HepG2 (cell line): ENCODE measurements around the gene ACER3. TPM values are rescaled to one million over a fixed set of nuclear protein-coding genes. Genes with fewer than 3 reads are reported as not detected.
A peak's percentile ranks its signal among the peaks of the same experiment; 100 is the strongest.

Experiments
- AKAP8 ChIP-seq: sonication (generic); formaldehyde crosslinking; IDR thresholded peaks from 2 replicates; pipeline ENCODE4 v1.5.1; 2020; ENCODE audit warnings: mild to moderate bottlenecking, missing genetic modification reagents
- ARID4A ChIP-seq: sonication (generic); formaldehyde crosslinking; IDR thresholded peaks from 2 replicates; pipeline ENCODE4 v1.5.0; 2020; ENCODE audit warnings: mild to moderate bottlenecking, missing genetic modification reagents, borderline replicate concordance
- HNF1B ChIP-seq: sonication (generic); formaldehyde crosslinking; IDR thresholded peaks from 2 replicates; pipeline ENCODE4 v1.5.1; 2020; ENCODE audit warnings: mild to moderate bottlenecking, moderate library complexity, missing genetic modification reagents
- MTF2 ChIP-seq: sonication (generic); formaldehyde crosslinking; IDR thresholded peaks from 2 replicates; pipeline ENCODE4 v1.5.0; 2020; ENCODE audit warnings: missing genetic modification reagents, borderline replicate concordance
- NCOR1 ChIP-seq: fragments of 200-600 bp; sonication (generic); IDR thresholded peaks from 2 replicates; pipeline ENCODE4 v1.7.0; 2017; ENCODE audit warnings: antibody characterized with exemption, low read length, borderline replicate concordance
- NFAT5 ChIP-seq: sonication (generic); formaldehyde crosslinking; IDR thresholded peaks from 2 replicates; pipeline ENCODE4 v1.4.0; 2020; ENCODE audit warnings: missing genetic modification reagents
- SPEN ChIP-seq: sonication (generic); formaldehyde crosslinking; IDR thresholded peaks from 2 replicates; pipeline ENCODE4 v1.5.1; 2020; ENCODE audit warnings: low read depth, mild to moderate bottlenecking, missing genetic modification reagents
- ZBTB2 ChIP-seq: sonication (generic); formaldehyde crosslinking; IDR thresholded peaks from 2 replicates; pipeline ENCODE4 v1.8.0; 2022; ENCODE audit warnings: low read depth, missing genetic modification reagents
- ZFP90 ChIP-seq: sonication (generic); formaldehyde crosslinking; IDR thresholded peaks from 2 replicates; pipeline ENCODE4 v1.8.0; 2022; ENCODE audit warnings: missing genetic modification reagents, mild to moderate bottlenecking, inconsistent platforms, borderline replicate concordance
- ZNF20 ChIP-seq: sonication (generic); formaldehyde crosslinking; IDR thresholded peaks from 2 replicates; pipeline ENCODE4 v1.4.0; 2020; ENCODE audit warnings: mild to moderate bottlenecking, moderate library complexity, missing genetic modification reagents
- ZNF276 ChIP-seq: sonication (generic); formaldehyde crosslinking; IDR thresholded peaks from 2 replicates; pipeline ENCODE4 v1.4.0; 2020; ENCODE audit warnings: mild to moderate bottlenecking, low read depth, missing genetic modification reagents
- ZNF329 ChIP-seq: sonication (generic); formaldehyde crosslinking; IDR thresholded peaks from 2 replicates; pipeline ENCODE4 v1.9.0; 2021; ENCODE audit warnings: low read depth, mild to moderate bottlenecking, missing genetic modification reagents
- ZNF564 ChIP-seq: sonication (generic); formaldehyde crosslinking; IDR thresholded peaks from 2 replicates; pipeline ENCODE4 v1.8.1; 2023; ENCODE audit warnings: mild to moderate bottlenecking, missing genetic modification reagents
- polyA plus RNA-seq, 8 experiments: library from polyadenylated mRNA; depleted of rRNA in 3 of 8; stranded (reverse) in 7 of 8; unstranded in 1 of 8; fragments of >200 nt; fragmentation: Illumina TruSeq in 4 of 8; extraction: Trizol in 4 of 8; gene quantifications; 2 replicates each; pipeline versions ENCODE4 v1.2.1 to v1.2.3, GENCODE V29; 2011 to 2016; ENCODE audit warnings: low read depth in 4 of 8, missing spikeins in 1 of 8, mixed read lengths in 1 of 8; ENCODE audit not compliant: insufficient read depth in 1 of 8
- total RNA-seq, 5 experiments: library from RNA; depleted of rRNA; stranded (reverse); fragments of >200 nt; fragmentation: Illumina TruSeq; extraction: Trizol; gene quantifications; 2 replicates each; pipeline ENCODE4 v1.2.3, GENCODE V29; 2016; ENCODE audit warnings: low read depth in 1 of 5

The ACER3 gene
- total and polyA plus RNA-seq, 2 of the 13 experiments (the other 11 are each of a cell fraction or from before 2014, with no cell fraction given), result 6.0 to 9.8 TPM

- TF ChIP-seq ARID4A (no peak), ZNF276 (CRISPR knock-in tag) (no peak), ZBTB2 (CRISPR knock-in tag) (no peak), AKAP8 (no peak), MTF2 (CRISPR knock-in tag) (no peak), ZNF329 (CRISPR knock-in tag) (no peak), ZNF564 (CRISPR knock-in tag) (no peak), ZNF20 (CRISPR knock-in tag) (no peak), HNF1B (CRISPR knock-in tag) (no peak), ZFP90 (CRISPR knock-in tag) (peak; percentile 54; the same call in 1 of the 2 replicates), NCOR1 (peak; percentile 70; the same call in 1 of the 2 replicates), NFAT5 (CRISPR knock-in tag) (no peak), SPEN (CRISPR knock-in tag) (no peak)
Observed at GRCh38 chr11:76962583-76963416, 102.1 kb downstream of the ACER3 start (continued).
